Testis (tissue), 2 donors: Measurements from ENCODE around the gene TRIM31.

Source experiments
- CTCF ChIP-seq, 3 experiments: fragments of 450-650 bp in 2 of 3; fragments of 200-600 bp in 1 of 3; sonication (generic) in 1 of 3; IDR thresholded peaks; one replicate each; pipeline ENCODE4 v1.5.1; 2016 to 2019; ENCODE audit warnings: antibody characterized with exemption in 3 of 3, mild to moderate bottlenecking in 2 of 3, moderate library complexity in 1 of 3
- POLR2A ChIP-seq: fragments of 450-650 bp; IDR thresholded peaks from one replicate; pipeline ENCODE4 v1.6.1; 2017; ENCODE audit warnings: antibody characterized with exemption, mild to moderate bottlenecking, moderate library complexity

DNA sequence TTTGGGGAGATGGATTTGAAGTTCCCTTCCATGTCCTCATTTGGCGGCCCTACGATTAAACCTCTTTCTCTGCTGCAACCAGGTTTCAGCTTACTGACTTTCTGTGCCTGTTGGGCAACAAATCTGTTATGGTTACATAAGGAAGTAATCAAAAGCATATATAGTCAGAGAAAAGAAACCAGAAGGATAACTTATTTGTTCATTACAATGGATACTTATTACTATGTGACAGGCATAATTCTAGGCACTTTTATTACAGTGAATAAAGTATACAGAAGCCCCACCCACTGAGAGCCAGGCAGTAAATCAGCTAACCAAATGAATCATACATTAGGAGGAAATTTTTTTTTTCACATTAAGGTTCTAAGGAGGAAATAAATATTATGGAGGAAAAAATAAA, 9.6 kb upstream of the TRIM31 start:
- TF ChIP-seq CTCF (IDR thresholded peaks at IDR 0.05) (no peak), POLR2A (no peak)
